Left cardiac atrium (tissue), 4 donors: ENCODE measurements around the gene NPLOC4. TPM values are rescaled to one million over a fixed set of nuclear protein-coding genes. Genes with fewer than 3 reads are reported as not detected.
"Not testable (repeated sequence)": the region's sequence is repeated elsewhere in the genome, so short reads cannot be mapped to it uniquely, and the experiment has no call there.

Source experiments
- ATAC-seq, 2 donors: fragments of 200-7000 bp; cut with Tn5 transposase; one replicate each; pipeline ENCODE4 v1.9.1; 2020; ENCODE audit warnings: mild to moderate bottlenecking in 2 of 2, moderate library complexity in 2 of 2
- DNase-seq: peaks from one replicate; pipeline ENCODE4 v3.0.0-alpha.2; 2020
- intact Hi-C, 2 donors: fragments of 100-400 bp; cut with DNase I; formaldehyde crosslinking; loops; one replicate each; pipeline versions ENCODE4 v1.14.1 to v1.15.1; 2022 to 2023
- total RNA-seq, 2 donors: library from RNA; stranded (reverse); fragmentation: NEBNext Ultra II Directional; extraction: Animal tissue kit (Norgen Biotek cat#: 25700); gene quantifications; one replicate each; pipeline ENCODE4 v1.2.1, GENCODE V29; 2021
- donor health status: DM: no; HTN: yes; CAD: no.
- donor health status: DM: no; HTN: yes; CAD: no; lungs with severe emphysema.
- donor health status: DM: yes; HTN: yes; CAD: no.
- donor health status: Dilated cardiomyopathy.

NPLOC4 gene
- total RNA-seq, 2 donors from 2014 or later, result 67.2 to 97.1 TPM

DNA sequence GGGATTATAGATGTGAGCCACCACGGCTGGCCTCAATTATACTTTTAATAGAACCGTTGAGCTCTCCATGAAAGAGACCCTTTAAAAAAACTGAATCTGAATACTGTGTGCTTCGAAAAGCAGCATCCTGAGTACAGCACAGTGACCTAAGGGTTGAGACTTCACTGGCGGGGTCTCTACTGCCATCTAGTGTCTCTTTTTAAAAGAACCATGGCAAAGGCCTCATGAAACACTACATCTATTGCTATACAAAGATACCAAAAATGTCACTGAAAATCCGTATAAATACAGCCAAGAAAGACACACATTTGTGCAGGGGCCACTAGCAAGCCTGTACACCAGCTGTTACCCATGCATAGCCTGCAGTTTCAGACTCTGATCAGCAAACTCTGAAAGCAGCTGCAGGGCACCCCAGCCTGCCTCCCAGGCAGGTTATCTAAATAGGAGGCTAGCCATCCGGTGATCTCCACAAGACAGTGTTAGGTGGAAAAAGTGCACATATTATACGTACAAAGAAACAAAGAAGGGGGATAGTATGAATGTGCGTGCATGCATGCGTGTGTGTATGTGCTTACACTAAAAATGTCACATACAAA lies 35.3 kb downstream of the NPLOC4 start:
- intact Hi-C loops, result loop anchor here in 1 of 2 donors (5.0 to 10.0 kb wide), 2 partner anchors 84 to 347 kb away; no protein-coding TSS in a partner anchor
- ATAC-seq (peak; percentile 79 to 83), DNase-seq (no peak)

DNA sequence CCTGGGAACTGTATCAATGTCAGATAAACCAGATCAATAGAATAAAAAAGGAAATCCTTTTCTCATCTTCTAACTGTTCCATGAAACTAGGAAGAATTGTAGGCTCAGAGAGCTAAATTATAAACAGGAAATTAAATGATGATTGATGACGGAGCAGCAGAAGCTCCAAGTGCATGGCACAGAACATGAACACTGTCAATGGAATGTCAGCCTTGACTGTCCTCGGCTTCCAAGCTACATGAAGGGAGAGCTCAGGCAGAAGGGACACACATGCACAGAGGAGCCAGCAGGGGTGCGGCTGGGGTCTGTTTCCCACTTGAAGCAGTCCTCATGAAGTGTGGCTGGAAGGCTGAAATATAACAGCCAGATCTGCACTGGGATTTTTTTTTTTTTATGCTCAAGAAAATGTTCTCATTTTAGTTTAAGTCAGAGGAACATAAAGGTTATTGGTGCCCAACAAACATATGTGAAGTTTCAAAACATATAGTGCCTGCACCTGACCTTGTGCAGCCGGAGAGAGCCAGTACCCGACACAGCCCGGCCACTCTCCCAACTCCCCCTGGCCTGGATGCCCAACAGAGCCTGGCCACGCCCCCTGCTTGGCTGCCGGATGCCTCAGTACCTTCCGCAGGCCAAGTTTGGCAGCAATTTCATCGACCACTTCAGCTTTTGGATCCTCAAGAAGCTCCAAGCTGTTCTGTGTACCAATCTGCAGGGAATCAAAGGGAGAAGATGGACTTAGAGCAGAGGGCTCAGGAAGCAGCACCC lies 37.0 kb downstream of the NPLOC4 start:
- ATAC-seq (peak; percentile 62 to 69), DNase-seq (peak; percentile 36)
- intact Hi-C loops, result loop anchor here in 1 of 2 donors (5.0 to 10.0 kb wide), 2 partner anchors 83 to 345 kb away; no protein-coding TSS in a partner anchor

DNA sequence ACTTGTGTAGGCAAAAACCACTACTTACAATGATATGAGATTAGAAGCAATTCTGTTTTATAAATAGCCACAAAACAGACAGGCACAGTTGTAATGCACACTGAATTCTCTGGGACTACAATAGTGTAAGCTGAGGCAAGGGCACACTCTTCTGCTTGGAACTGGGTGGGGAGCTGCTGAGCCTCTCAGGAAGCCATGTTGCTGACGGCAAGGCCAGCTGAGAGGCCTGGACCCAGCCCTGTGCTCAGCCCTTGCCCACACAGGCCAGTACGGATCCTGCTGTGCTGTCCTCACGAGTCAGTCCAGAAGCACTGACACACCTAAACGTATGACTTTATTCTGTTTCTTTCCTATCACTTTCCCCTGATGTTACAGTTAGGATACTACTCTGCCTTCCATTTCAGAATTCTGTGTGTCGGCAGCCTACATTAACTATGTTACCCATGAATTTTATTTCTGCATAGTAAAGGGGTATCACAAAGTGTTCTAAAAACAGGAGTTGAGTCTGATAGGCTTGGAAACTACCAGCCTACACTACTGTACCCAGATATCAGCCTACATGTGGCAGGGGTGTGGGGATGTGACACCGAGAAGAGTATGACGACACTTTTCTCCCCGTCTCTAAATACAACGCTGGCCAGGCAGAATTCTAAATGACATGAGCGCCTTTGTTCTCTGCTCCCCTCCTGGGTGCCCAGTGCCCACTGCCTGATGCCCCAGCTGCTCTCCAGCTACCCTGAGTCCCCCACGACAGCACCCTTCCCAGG lies 43.6 kb downstream of the NPLOC4 start:
- DNase-seq (no peak), ATAC-seq (peak in 1 of 2 donors; percentile 25)
- intact Hi-C loops, result no loop called here

DNA sequence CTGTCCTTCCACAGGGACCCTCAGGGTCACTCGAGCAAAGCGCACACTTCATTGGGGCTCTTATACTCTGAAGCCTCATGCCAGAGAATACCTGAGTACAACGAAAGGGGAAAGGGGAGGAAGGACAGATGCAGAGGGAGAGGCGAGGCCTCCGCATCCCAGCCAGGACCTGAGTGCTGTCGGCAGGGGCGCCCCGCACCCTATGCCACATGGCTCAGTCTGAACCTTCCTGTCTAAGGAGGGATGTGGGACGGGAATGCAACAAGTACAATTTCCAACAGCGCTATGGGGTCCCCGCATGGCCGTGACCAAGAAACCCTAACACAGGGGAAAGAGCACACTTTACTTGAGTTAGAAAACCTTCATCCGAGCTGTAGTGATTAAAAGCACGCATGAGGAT lies 44.9 kb downstream of the NPLOC4 start:
- no peak for DNase-seq
- intact Hi-C loops, result no loop called here
- no peak for ATAC-seq

DNA sequence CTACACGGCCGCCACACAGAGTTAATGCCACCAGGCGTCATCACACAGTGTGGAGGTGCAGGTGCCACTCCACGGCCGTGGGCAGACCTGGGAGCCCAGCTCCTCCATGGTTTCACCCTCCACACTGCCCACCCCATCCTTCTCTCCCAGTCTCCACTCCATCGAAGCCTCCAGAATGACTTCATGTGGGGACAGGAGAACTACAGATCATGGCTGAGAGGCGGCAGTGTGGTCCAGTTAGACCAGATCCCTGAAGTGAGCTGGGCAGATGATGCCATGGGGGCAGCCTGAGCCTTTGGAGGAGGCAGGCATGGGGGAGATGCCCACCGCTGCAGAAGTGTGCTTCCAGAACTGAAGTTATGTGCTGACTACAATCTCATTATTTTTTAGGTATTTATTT lies 46.8 kb downstream of the NPLOC4 start:
- ATAC-seq (no peak), DNase-seq (no peak)
- intact Hi-C loops, result no loop called here

DNA sequence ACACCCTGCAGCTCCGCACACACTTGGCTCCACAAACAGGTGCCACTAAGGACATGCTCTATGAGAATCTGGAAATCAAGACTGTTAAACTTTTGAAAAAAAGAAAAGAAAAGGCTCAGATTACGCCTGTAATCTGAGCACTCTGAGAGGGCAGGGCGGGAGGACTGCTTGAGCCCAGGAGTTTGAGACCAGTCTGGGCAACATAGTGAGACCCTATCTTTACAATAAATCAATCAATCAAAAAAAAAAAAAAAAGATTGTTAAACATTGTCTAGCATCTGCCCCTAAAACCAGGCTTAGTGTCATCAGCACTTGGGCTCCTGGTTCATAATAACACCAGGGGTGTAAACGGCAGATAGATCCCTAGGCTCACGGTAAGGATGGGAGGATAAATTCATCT lies 47.3 kb downstream of the NPLOC4 start:
- DNase-seq (no peak), ATAC-seq (no peak)
- intact Hi-C loops, result no loop called here

DNA sequence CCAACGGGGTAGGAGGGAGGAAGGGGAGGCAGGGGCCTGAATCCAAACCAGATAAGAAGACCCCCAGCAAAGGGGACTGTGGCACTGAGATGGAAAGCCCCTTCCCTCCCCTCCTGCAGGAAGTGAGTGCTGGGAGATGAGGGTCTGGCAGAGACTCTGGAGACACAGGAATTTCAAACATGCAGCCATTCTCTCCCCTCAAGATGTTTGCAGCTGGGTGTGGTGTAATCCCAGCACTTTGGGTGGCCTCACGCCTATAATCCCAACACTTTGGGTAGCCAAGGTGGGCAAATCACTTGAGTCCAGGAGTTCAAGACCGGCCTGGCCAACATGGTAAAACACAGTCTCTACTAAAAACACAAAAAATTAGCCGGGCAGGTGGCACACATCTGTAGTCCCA lies 50.8 kb downstream of the NPLOC4 start:
- intact Hi-C loops, result no loop called here
- DNase-seq (no peak), ATAC-seq (no peak)

DNA sequence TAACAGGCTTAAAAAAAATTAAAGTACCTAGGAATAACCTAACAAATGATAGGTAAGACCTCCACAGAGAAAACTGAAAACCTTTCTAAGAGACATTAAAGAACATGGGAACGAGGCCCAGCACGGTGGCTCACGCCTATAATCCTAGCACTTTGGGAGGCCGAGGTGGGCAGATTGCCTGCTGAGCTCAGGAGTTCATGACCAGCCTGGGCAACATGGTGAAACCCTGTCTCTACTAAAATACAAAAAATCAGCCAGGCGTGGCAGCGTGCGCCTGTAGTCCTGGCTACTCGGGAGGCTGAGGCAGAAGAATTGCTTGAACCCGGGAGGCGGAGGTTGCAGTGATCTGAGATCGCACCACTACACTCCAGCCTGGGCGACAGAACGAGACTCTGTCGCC lies 52.1 kb downstream of the NPLOC4 start:
- intact Hi-C loops, ATAC-seq, DNase-seq: not testable (repeated sequence)

DNA sequence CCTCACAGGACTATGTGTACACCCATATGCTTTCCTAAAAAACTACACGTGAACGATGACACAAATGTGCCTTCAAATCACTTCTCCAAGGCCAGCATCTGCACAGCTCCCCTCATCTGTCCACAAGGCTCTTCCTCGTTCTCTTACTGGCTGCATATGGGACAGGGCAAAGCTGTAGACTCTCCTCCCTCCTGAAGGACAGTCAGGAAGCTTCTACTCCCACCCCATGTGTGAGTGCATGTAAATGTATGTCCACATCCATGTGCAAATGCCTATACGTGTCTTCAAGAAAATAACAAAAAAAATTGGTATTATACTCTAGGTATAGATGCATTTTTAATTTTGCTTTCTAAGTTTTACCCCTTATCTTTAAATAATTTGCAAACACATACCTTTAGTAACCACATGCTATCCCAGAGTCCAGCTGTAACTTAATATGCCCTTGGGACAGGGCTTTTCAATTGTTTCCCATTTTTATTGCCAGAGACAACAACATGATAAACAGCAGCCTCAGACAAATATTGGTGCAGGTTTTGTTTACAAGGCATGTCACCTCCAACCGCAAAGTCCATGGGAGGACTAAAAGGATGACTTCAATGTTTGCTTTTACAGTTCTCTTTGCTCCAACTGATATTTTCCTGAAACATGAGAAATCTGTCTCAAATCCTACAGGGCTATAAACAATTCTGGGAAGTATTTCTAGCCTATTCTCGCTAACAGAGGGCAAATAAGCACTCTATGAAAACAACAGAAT lies 53.1 kb downstream of the NPLOC4 start:
- ATAC-seq (no peak), DNase-seq (no peak)
- intact Hi-C loops, result no loop called here

DNA sequence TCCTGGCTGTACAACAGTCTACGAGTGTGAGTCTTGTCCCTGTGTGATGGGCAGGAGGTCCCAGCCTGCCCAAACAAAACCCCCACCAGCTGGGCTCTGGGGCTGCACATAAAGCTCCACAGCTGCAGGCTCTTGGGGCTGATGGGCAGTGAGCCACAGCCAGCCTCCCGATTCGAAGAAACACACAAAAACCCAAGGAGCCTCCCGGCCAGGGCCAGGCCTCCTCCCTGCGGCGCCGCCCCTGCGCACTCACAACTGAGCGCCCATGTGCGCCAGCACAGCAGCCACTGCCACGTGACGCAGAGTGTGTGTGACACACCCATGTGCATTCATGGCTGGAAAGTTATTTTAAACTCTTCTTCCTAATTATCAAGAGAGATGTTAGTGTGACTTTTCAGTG lies 54.2 kb downstream of the NPLOC4 start:
- intact Hi-C loops, result no loop called here
- ATAC-seq (no peak), DNase-seq (no peak)

DNA sequence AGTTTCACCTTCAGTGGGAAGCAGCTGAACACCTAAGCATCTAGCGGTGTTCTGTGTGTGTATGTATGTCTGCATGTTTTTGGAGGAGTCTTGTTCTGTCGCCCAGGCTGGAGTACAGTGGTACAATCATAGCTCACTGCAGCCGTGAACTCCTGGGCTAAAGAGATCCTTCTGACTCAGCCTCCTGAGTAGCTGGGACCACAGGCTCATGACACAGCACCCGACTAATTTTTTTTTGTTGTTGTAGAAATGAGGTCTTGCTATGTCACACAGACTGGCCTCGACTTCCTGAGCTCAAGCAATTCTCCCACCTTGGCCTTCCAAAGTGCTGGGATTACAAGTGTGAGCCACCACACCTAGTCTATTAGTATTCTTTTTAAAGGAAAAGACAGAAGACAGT lies 54.6 kb downstream of the NPLOC4 start:
- no peak for ATAC-seq

DNA sequence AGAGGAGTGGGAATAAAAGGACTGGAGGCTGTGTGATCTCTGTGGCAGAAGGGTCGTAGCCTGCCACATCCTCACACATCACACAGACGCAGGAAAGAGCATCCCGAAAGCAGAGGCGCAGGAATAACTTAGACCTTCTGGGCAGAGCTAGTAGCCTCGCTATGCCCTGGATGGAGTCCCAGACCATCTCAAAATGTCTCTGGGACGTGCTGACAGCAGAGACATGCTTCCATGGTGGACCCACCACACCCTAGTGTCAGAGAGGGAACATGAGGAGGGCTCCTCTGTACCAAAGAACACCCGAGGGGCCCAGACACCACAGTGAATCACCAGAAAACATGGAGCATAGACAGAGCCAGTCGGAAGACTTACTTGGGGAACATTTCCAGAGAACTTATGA lies 55.2 kb downstream of the NPLOC4 start:
- no peak for DNase-seq
- intact Hi-C loops, result no loop called here
- ATAC-seq, result peak; percentile 14 to 51

More for the DNA sequence above, 54.6 kb downstream of the NPLOC4 start:
- DNase-seq, result no peak
- intact Hi-C loops, result no loop called here

DNA sequence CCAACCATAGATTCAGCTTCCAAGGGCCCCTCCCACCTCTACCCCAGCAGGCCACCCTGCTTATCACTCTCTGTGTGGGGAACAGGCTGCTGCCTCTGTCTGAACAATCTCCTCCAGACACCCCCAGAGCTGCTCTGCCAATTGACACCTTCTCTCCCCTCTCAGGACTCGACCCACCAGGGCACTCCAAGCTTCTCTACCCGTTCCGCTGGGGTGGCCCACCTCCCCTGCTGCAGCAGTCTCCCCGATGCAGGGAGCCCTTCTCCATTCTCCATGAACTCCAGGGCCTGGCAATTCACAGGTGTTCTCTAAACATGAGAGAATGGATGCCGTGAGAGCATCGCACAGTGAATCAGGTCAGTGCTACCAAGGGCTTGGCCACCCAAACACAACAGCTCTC lies 56.4 kb downstream of the NPLOC4 start:
- intact Hi-C loops, result no loop called here
- ATAC-seq, result peak; percentile 2 to 31
- DNase-seq, result no peak

DNA sequence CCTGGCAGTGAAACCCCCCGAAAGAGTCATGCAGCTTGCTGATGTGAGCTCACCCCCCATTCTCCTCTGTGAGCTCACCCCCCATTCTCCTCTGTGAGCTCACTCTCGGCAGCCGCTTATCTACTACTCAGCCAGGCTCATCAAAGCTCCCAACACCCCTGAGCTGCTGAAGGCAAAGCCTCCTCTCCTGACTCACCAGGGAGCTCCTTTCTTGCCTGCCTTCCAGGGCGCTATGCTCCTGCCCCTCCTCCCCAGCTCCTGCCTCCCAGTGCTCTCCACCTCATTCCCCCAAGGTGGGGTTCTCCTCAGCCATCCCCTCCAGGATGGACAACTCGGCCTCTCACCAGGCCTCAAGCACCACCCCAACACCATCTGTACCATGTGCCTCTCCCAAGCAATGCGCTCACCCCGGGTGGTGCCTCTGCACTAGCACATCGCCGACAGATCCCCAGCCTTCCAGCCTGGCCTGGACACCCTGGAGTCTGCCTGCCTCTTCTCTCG lies 57.0 kb downstream of the NPLOC4 start:
- DNase-seq (no peak), ATAC-seq (peak; percentile 62 to 91)
- intact Hi-C loops, result no loop called here

DNA sequence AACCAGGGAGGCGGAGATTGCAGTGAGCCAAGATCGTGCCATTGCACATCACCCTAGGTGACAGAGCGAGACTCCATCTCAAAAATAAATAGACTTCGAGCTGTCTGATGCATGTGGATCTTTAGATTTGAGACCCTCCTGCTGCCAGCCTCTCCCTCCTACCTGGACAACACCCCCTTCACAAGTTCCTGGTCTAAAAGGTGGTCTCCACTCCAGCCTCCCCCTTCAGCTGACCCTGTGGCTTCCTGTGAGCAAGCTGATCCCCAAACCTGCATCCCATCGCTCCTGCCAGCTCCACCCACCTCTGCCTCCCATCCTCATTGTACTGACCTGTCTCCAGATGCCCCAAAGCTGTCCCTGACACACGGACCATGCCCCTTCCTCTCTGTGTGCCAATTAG lies 57.6 kb downstream of the NPLOC4 start:
- DNase-seq, result no peak
- no peak for ATAC-seq
- intact Hi-C loops, result no loop called here

DNA sequence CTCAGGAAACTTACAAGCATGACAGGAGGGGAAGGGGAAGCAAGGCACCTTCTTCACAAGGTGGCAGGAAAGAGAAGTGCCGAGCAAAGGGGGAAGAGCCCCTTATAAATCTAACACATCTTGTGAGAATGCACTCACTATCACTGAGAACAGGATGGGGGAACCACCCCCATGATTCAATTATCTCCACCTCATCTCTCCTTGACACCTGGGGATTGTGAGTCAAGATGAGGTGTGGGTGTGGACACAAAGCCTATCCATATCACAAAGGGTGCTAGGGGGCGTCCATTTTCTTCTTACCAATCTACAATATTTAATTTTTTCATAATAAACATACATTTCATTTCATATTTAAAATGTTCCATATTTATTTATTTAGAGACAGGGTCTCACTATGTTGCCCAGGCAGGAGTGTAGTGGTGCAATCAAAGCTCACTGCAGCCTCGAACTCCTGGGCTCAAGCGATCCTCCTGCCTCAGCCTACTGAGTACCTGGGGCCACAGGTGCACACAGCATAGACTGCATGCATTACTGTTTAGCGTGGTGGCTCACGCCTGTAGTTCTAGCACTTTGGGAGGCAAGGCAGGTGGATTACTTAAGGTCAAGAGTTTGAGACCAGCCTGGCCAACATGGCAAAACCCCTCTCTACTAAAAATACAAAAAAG lies 58.2 kb downstream of the NPLOC4 start:
- ATAC-seq (no peak), DNase-seq (no peak)
- intact Hi-C loops, result no loop called here

DNA sequence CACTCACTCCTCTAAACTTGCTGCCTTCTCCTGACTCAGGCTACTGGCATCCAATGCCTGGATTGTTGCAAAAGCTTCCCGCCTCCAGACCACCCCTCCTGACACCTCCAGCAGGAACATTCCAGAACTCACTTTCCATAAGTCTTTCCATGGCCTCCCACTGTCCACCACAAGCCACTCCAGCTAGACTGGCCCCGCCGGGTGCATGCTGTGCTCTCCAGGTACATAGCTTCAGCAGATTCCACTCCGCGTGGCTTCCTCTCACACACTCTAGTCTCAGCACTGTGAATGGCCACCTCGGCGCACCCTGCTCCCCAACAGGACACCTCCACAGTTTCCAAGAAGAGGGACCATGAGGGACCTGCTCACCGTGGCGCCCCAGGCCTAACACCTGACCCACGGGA lies 58.9 kb downstream of the NPLOC4 start:
- DNase-seq, result no peak
- intact Hi-C loops, result no loop called here
- ATAC-seq, result peak in 1 of 2 donors; percentile 11

DNA sequence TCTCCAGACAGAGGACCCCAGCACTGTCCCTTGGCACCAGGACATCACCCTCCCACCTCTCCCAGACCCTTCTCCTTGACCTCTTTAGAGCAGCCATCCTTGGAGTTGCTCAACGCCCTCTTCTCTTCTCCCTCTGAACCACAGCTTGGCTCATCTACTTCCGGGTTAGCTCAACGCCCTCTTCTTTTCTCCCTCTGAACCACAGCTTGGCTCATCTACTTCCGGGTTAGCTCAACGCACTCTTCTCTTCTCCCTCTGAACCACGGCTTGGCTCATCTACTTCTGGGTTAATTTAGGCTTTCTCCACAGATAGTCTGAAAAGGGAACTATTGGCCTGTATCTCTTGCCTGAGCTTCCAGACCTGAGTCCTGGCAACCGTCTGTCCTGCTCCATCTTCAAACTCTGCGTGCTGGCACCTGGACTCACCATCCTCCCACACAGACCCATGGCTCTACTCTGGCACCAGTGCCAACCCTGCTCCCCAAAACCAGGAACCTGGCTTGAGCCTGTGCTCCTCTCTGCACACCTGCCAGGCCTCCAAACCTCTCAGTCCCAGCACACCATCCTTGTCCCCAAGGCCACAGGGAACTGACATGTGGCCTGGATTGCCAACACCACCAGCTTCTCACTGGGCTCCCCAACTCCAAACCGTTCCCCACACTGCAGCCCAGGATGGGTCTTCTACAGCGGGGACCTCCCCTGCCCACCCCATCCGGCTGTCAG lies 59.5 kb downstream of the NPLOC4 start:
- intact Hi-C loops, result no loop called here
- peak in 1 of 2 donors; percentile 7 for ATAC-seq
- DNase-seq, result no peak
